IPS-18a (cell line): ENCODE measurements around the gene SIM1.

Experiments used
- H3K27ac ChIP-seq: one replicate; pipeline ENCODE4 v1.5.1; 2013; ENCODE audit warnings: low read length
- H3K27me3 ChIP-seq: one replicate; pipeline ENCODE4 v1.6.1; 2013; ENCODE audit warnings: mild to moderate bottlenecking, low read length; ENCODE audit not compliant: control insufficient read depth, insufficient read depth
- H3K36me3 ChIP-seq: one replicate; pipeline ENCODE4 v1.6.1; 2013; ENCODE audit warnings: low read depth, low read length; ENCODE audit not compliant: control insufficient read depth
- H3K4me1 ChIP-seq: one replicate; pipeline ENCODE4 v1.6.1; 2013; ENCODE audit warnings: low read depth, low read length; ENCODE audit not compliant: control insufficient read depth
- H3K4me3 ChIP-seq: one replicate; pipeline ENCODE4 v1.5.1; 2013; ENCODE audit warnings: low read length
- H3K9ac ChIP-seq: one replicate; pipeline ENCODE4 v1.6.1; 2013; ENCODE audit warnings: mild to moderate bottlenecking, low read length, moderate library complexity
- H3K9me3 ChIP-seq: one replicate; pipeline ENCODE4 v1.6.1; 2013; ENCODE audit warnings: low read depth, low read length; ENCODE audit not compliant: control insufficient read depth

SIM1 gene

GRCh38 chr6:100488244-100488643 is 23.5 kb upstream of the SIM1 start:
- Histone ChIP-seq H3K36me3 (no peaks in the 10 kb centered on the region), H3K9ac (no peak overlapping the region), H3K27me3 (no peaks in the 10 kb centered on the region), H3K27ac (no peak overlapping the region), H3K4me1 (peaks cover 4% of the 10 kb centered on the region), H3K4me3 (no peak overlapping the region), H3K9me3 (no peaks in the 10 kb centered on the region)

GRCh38 chr6:100487638-100488037 is 22.9 kb upstream of the SIM1 start:
- Histone ChIP-seq H3K9me3 (no peaks in the 10 kb centered on the region), H3K4me1 (no peaks in the 10 kb centered on the region), H3K36me3 (no peaks in the 10 kb centered on the region), H3K9ac (no peak overlapping the region), H3K27ac (no peak overlapping the region), H3K4me3 (no peak overlapping the region), H3K27me3 (no peaks in the 10 kb centered on the region)

GRCh38 chr6:100485268-100485667 is 20.5 kb upstream of the SIM1 start:
- Histone ChIP-seq H3K9me3 (no peaks in the 10 kb centered on the region), H3K4me1 (no peaks in the 10 kb centered on the region), H3K27me3 (no peaks in the 10 kb centered on the region), H3K27ac (no peak overlapping the region), H3K36me3 (no peaks in the 10 kb centered on the region), H3K9ac (no peak overlapping the region), H3K4me3 (no peak overlapping the region)

GRCh38 chr6:100484474-100484873 is 19.8 kb upstream of the SIM1 start:
- Histone ChIP-seq H3K9me3 (no peaks in the 10 kb centered on the region), H3K36me3 (no peaks in the 10 kb centered on the region), H3K27me3 (no peaks in the 10 kb centered on the region), H3K27ac (no peak overlapping the region), H3K9ac (no peak overlapping the region), H3K4me3 (no peak overlapping the region), H3K4me1 (no peaks in the 10 kb centered on the region)

- Histone ChIP-seq H3K9me3 (no peaks in the 10 kb centered on the region), H3K4me1 (no peaks in the 10 kb centered on the region), H3K36me3 (no peaks in the 10 kb centered on the region), H3K27me3 (no peaks in the 10 kb centered on the region), H3K4me3 (no peak overlapping the region), H3K9ac (no peak overlapping the region), H3K27ac (no peak overlapping the region)
Observed at GRCh38 chr6:100482698-100483097, 18.0 kb upstream of the SIM1 start.

- Histone ChIP-seq H3K36me3 (no peaks in the 10 kb centered on the region), H3K4me3 (no peak overlapping the region), H3K27me3 (no peaks in the 10 kb centered on the region), H3K9me3 (no peaks in the 10 kb centered on the region), H3K9ac (no peak overlapping the region), H3K4me1 (no peaks in the 10 kb centered on the region), H3K27ac (no peak overlapping the region)
Observed at GRCh38 chr6:100479179-100480035, 14.7 kb upstream of the SIM1 start.

GRCh38 chr6:100475554-100476320 is 11.0 kb upstream of the SIM1 start:
- Histone ChIP-seq H3K36me3 (no peaks in the 10 kb centered on the region), H3K27me3 (peaks cover 23% of the 10 kb centered on the region), H3K27ac (no peak overlapping the region), H3K9ac (no peak overlapping the region), H3K4me3 (no peak overlapping the region), H3K4me1 (peaks cover 3% of the 10 kb centered on the region), H3K9me3 (no peaks in the 10 kb centered on the region)

GRCh38 chr6:100473182-100473581 is 8.5 kb upstream of the SIM1 start:
- Histone ChIP-seq H3K9ac (no peak overlapping the region), H3K9me3 (no peaks in the 10 kb centered on the region), H3K27ac (no peak overlapping the region), H3K36me3 (no peaks in the 10 kb centered on the region), H3K4me3 (no peak overlapping the region), H3K27me3 (peaks cover 49% of the 10 kb centered on the region), H3K4me1 (peaks cover 7% of the 10 kb centered on the region)

GRCh38 chr6:100472674-100473073 is 8.0 kb upstream of the SIM1 start:
- no peak overlapping the region for H3K27ac ChIP-seq
- peaks cover 7% of the 10 kb centered on the region for H3K4me1 ChIP-seq
- H3K9me3 ChIP-seq: no peaks in the 10 kb centered on the region
- H3K36me3 ChIP-seq: no peaks in the 10 kb centered on the region
- no peak overlapping the region for H3K9ac ChIP-seq
- H3K4me3 ChIP-seq: no peak overlapping the region
- peaks cover 54% of the 10 kb centered on the region for H3K27me3 ChIP-seq

GRCh38 chr6:100470422-100471120 is 5.8 kb upstream of the SIM1 start:
- H3K9me3 ChIP-seq: no peaks in the 10 kb centered on the region

GRCh38 chr6:100469101-100469859 is 4.6 kb upstream of the SIM1 start:
- H3K4me3 ChIP-seq: peak overlapping the region; percentile 24
- H3K36me3 ChIP-seq: no peaks in the 10 kb centered on the region
- H3K4me1 ChIP-seq: peaks cover 21% of the 10 kb centered on the region
- peaks cover 88% of the 10 kb centered on the region for H3K27me3 ChIP-seq
- no peak overlapping the region for H3K9ac ChIP-seq
- no peaks in the 10 kb centered on the region for H3K9me3 ChIP-seq
- no peak overlapping the region for H3K27ac ChIP-seq

More at GRCh38 chr6:100470422-100471120, 5.8 kb upstream of the SIM1 start:
- no peaks in the 10 kb centered on the region for H3K36me3 ChIP-seq
- H3K4me3 ChIP-seq: no peak overlapping the region
- no peak overlapping the region for H3K27ac ChIP-seq
- peaks cover 18% of the 10 kb centered on the region for H3K4me1 ChIP-seq
- no peak overlapping the region for H3K9ac ChIP-seq
- H3K27me3 ChIP-seq: peaks cover 75% of the 10 kb centered on the region
